Upper lobe of right lung (tissue), 1 donor: ENCODE results near the gene ZCCHC8. TPM values are rescaled to one million over a fixed set of nuclear protein-coding genes. Genes with fewer than 3 reads are reported as not detected.
A peak's percentile ranks its signal among the peaks of the same experiment; 100 is the strongest.

Experiments used
- ATAC-seq: fragments of 200-7000 bp; cut with Tn5 transposase; one replicate; pipeline ENCODE4 v1.9.1; 2020; ENCODE audit warnings: mild to moderate bottlenecking, moderate library complexity
- DNase-seq: peaks from one replicate; pipeline ENCODE4 v3.0.0-alpha.2; 2020
- H3K27ac ChIP-seq: fragments of 200-600 bp; one replicate; pipeline ENCODE4 v1.8.0; 2022
- H3K27me3 ChIP-seq: fragments of 200-600 bp; one replicate; pipeline ENCODE4 v1.8.0; 2022; ENCODE audit warnings: mild to moderate bottlenecking
- H3K36me3 ChIP-seq: fragments of 200-600 bp; one replicate; pipeline ENCODE4 v1.8.0; 2022
- H3K4me1 ChIP-seq: fragments of 200-600 bp; one replicate; pipeline ENCODE4 v1.8.0; 2022
- H3K4me3 ChIP-seq: fragments of 200-600 bp; one replicate; pipeline ENCODE4 v1.8.0; 2022; ENCODE audit warnings: mild to moderate bottlenecking
- H3K9me3 ChIP-seq: fragments of 200-600 bp; one replicate; pipeline ENCODE4 v1.8.0; 2022
- CTCF ChIP-seq: fragments of 200-600 bp; IDR thresholded peaks from one replicate; pipeline ENCODE4 v1.8.0; 2022; ENCODE audit warnings: antibody characterized with exemption
- intact Hi-C: fragments of 100-400 bp; cut with DNase I; formaldehyde crosslinking; loops from one replicate; pipeline ENCODE4 v1.11.0; 2022
- long read RNA-seq: library from polyadenylated mRNA; unstranded; transcript quantifications from one replicate; pipeline ENCODE4 v2.0.0, GENCODE V29; 2021
- total RNA-seq: library from RNA; stranded (reverse); fragmentation: NEBNext Ultra II Directional; extraction: Animal tissue kit (Norgen Biotek cat#: 25700); gene quantifications from one replicate; pipeline ENCODE4 v1.2.1, GENCODE V29; 2021
- donor health status: DM: no; HTN: yes; CAD: no; lungs with severe emphysema.

The ZCCHC8 gene
- total RNA-seq, result 21.2 TPM
- long read RNA-seq, transcript ZCCHC8-210 (14 exons, 2,955 nt), result major isoform, 9 of 14 reads
- long read RNA-seq, partial matches to known transcripts, result 3 of 14 reads
- long read RNA-seq, other reads (novel, unspliced or antisense), result 2 of 14 reads

GRCh38 chr12:122500685-122501488, at the start of gene ZCCHC8:
ZCCHC8 (minus strand) TSS chr12:122500932; CDS start chr12:122500840, 92 bp downstream.
- no peaks in the 10 kb centered on the region for H3K9me3 ChIP-seq
- H3K36me3 ChIP-seq, result peaks cover 51% of the 10 kb centered on the region
- H3K27me3 ChIP-seq, result no peaks in the 10 kb centered on the region
- ATAC-seq, result peak; percentile 100
- intact Hi-C loops, result no loop called here
- no peak for TF ChIP-seq CTCF
- DNase-seq, result peak; percentile 99
- peak within 1 kb of the TSS; percentile 57 for H3K4me3 ChIP-seq
- H3K4me1 ChIP-seq, result peaks cover 23% of the 10 kb centered on the region
- peak within 1 kb of the TSS; percentile 92 for H3K27ac ChIP-seq

GRCh38 chr12:122547330-122547729, 46.6 kb upstream of the ZCCHC8 start:
- no peaks in the 10 kb centered on the region for H3K4me1 ChIP-seq
- H3K27ac ChIP-seq, result no peak overlapping the region
- no peaks in the 10 kb centered on the region for H3K9me3 ChIP-seq
- intact Hi-C loops, result no loop called here
- no peak overlapping the region for H3K4me3 ChIP-seq
- no peaks in the 10 kb centered on the region for H3K27me3 ChIP-seq
- TF ChIP-seq CTCF, result no peak
- no peak for DNase-seq
- H3K36me3 ChIP-seq, result peaks cover 34% of the 10 kb centered on the region
- no peak for ATAC-seq

- Histone ChIP-seq H3K27me3 (no peaks in the 10 kb centered on the region), H3K36me3 (peaks cover 20% of the 10 kb centered on the region), H3K4me3 (no peak overlapping the region), H3K4me1 (no peaks in the 10 kb centered on the region), H3K9me3 (no peaks in the 10 kb centered on the region), H3K27ac (no peak overlapping the region)
- no peak for TF ChIP-seq CTCF
- ATAC-seq (no peak), DNase-seq (no peak)
- intact Hi-C loops, result no loop called here
Observed at GRCh38 chr12:122545855-122546254, 45.1 kb upstream of the ZCCHC8 start.

GRCh38 chr12:122544537-122544936, 43.8 kb upstream of the ZCCHC8 start:
- ATAC-seq, result no peak
- intact Hi-C loops, result no loop called here
- no peak for TF ChIP-seq CTCF

GRCh38 chr12:122538496-122538895, 37.8 kb upstream of the ZCCHC8 start:
- H3K9me3 ChIP-seq, result no peaks in the 10 kb centered on the region
- no peaks in the 10 kb centered on the region for H3K4me1 ChIP-seq
- intact Hi-C loops, result no loop called here
- DNase-seq, result no peak
- H3K27ac ChIP-seq, result no peak overlapping the region
- H3K36me3 ChIP-seq, result peaks cover 4% of the 10 kb centered on the region
- no peak overlapping the region for H3K4me3 ChIP-seq
- TF ChIP-seq CTCF, result no peak
- H3K27me3 ChIP-seq, result no peaks in the 10 kb centered on the region
- ATAC-seq, result no peak

More at GRCh38 chr12:122544537-122544936, 43.8 kb upstream of the ZCCHC8 start:
- H3K9me3 ChIP-seq, result no peaks in the 10 kb centered on the region
- H3K4me3 ChIP-seq, result no peak overlapping the region
- H3K4me1 ChIP-seq, result no peaks in the 10 kb centered on the region
- no peaks in the 10 kb centered on the region for H3K27me3 ChIP-seq
- peaks cover 9% of the 10 kb centered on the region for H3K36me3 ChIP-seq
- DNase-seq, result no peak
- H3K27ac ChIP-seq, result no peak overlapping the region
